GM19438 (cell line): ENCODE measurements around the gene KASH5.

Experiments
- ATAC-seq: cut with Tn5 transposase; IDR thresholded peaks from one replicate; pipeline ENCODE4 v1.9.1; 2021; ENCODE audit warnings: low read depth; ENCODE audit not compliant: unreplicated experiment

KASH5 gene, protein sequence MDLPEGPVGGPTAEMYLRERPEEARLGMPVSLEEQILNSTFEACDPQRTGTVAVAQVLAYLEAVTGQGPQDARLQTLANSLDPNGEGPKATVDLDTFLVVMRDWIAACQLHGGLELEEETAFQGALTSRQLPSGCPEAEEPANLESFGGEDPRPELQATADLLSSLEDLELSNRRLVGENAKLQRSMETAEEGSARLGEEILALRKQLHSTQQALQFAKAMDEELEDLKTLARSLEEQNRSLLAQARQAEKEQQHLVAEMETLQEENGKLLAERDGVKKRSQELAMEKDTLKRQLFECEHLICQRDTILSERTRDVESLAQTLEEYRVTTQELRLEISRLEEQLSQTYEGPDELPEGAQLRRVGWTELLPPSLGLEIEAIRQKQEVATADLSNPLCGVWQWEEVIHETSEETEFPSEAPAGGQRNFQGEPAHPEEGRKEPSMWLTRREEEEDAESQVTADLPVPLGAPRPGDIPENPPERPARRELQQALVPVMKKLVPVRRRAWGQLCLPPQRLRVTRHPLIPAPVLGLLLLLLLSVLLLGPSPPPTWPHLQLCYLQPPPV

GRCh38 chr19:49387936-49388372, at the start of gene KASH5:
TSS of gene KASH5 (plus strand) at chr19:49388249. CDS start at chr19:49390884, 2,635 bp downstream.
- no peak for ATAC-seq

- no peak for ATAC-seq
Measured at GRCh38 chr19:49338691-49339300, 49.3 kb upstream of the KASH5 start.

DNA sequence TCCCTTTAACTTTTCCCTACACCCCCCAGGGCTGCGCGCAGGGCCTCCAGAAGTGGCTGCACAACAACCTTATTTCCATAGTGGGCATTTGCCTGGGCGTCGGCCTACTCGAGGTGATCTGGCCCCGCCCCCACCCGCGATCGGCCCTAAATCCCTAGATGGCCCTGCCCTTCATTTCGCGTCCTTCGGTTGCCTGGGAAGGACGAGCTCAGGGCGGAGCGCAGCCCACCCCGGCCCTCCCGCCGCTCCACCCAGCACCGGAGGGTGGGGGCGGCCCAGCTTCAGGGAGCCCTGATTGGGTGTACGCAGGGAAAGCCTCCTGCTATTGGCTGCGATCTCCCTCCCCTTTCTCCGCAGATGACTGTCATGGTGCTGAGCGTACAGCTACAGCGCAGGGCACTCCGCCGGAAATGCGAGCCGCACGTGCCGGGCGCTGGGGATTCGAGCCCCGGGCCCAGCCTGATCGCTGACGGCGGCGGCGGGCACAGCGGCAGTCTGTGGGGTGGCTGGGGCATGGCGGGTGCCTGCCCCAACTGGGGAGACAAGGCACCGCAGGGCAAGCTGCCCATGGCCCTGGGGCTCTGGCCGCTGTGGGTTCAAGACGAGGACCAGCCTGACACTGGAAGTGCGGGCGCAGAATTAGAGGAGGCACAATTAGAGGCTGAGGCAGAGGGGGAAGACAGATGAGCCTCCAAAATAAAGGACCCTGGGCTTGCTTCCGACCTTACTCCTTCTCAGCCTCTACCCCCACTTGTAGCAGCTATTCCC, 48.6 kb upstream of the KASH5 start:
- no peak for ATAC-seq

- peak; percentile 69 for ATAC-seq
Measured at GRCh38 chr19:49340069-49340864, 47.8 kb upstream of the KASH5 start.

- no peak for ATAC-seq
Measured at GRCh38 chr19:49340865-49341718, 47.0 kb upstream of the KASH5 start.

DNA sequence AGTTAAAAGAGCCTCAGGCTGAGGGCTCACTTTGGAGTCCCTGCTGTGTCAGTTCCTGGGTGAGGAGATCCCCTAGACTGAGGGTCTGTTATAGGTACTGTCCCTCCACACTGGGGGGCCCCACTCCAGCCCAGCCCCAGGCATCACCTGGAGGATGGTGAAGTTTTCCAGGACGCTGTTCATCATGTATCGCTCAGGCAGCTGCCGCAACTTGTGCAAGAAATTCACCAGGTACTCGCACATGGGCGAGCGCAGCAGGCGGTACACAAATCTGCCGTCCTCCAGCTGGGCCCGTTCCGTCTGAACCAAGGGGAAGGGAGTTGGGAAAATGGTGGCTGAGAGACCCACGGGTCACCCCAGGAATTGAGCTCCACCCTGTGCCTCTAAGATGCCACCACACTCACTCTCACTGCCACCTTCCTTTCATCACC, 45.7 kb upstream of the KASH5 start:
- ATAC-seq: no peak

DNA sequence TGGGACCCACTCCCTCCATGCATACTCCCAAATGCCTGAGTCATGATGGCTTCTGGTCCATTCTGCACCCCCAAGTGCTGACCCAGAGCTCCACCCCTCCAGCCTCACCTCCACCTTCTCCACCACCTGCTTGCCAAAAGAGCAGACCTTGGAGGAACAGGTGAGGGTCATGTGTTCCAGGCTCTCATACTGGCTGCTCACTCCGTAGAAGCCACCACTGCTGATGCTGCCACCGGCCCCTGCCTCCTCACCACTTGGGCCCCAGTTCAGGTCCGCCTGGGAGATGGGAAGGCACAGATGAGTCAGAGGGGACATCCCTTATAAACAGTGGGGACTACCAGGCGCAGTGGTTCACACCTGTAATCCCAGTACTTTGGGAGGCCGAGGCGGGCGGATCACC, 44.9 kb upstream of the KASH5 start:
- no peak for ATAC-seq

GRCh38 chr19:49344505-49345423, 43.3 kb upstream of the KASH5 start:
- no peak for ATAC-seq

DNA sequence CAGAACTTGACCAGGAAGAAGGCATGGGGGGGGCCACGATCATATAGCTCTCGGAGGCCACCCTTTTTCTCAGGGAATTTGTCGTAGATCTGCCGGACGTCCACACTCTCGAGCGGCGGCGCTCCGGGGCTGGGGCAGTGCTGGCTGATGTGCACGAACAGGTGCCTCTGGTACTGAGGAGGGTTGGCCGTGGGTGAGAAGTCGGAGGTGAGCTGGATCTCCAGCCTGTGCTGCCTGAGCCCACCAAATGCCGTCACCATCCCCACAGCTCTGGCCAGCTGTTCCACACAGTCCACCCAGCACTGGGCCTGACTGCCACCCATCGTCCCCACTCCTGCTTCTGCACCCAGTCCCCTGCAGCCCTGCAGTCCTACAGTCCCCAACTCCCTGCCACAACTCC, 40.9 kb upstream of the KASH5 start:
- ATAC-seq: no peak

- no peak for ATAC-seq
Measured at GRCh38 chr19:49347835-49348234, 40.2 kb upstream of the KASH5 start.

DNA sequence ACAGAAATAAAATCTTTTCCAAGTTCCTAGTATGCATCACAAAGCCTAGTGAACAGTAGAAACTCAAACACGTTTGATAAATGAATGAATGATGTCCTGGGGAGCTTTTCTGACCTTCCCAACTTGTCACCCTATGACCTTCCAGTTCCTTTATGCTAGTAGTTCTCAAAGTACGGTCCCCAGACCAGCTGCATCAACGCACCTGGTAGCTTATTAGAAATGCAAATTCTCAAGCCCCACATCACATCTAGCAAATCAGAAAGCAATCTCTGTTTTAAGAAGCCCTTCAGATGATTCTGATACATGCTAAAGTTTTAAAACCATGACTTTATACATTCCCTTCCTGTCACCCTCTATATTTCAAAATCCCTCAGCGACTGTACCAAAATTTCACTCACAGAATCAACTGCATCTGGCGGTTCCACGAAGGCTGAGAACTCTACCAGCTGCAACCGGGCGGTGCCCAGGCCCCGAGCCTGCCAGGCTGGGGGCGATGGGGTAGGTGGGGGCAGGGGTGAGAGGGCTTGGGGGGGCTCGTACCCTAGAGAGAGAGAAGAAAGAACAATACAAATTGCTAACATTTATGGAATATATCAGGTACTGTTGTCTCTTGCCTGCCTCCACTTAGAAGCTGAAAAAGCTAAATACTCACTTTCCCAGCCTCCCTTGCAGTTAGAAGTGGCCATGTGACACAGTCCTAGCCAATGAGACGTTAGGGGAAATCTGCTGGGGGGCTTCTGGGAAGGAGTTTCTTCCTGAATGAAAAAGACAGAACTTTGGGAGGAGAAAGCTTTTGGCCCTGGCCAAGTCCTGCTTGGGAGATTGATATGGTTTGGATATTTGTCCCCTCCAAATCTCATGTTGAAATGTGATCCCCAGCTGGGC, 39.5 kb upstream of the KASH5 start:
- ATAC-seq: no peak

- ATAC-seq: no peak
Measured at GRCh38 chr19:49349567-49349966, 38.5 kb upstream of the KASH5 start.

DNA sequence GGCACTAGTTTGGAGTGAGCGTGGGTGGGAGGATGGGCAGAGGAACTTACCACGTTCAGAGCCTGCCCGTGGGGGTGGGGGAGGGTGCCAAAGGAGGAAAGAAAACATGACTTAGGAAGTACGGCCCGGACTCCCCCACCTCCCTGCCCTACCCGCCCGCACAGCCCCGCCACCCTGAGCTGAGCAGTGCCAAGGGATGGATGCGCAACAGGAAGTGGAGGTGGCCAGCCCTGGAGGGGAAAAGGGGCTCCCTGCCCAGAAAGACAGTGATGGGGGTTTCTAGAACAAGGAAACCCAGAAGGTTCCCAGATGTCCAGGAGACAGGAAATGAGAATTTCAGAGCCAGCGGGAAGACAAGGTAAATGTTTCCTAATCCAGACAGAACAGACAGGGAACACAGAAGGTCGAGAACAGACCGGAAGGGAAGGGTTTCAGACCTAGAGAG, 32.1 kb upstream of the KASH5 start:
- ATAC-seq: no peak

- ATAC-seq: no peak
Measured at GRCh38 chr19:49356382-49356781, 31.7 kb upstream of the KASH5 start.

DNA sequence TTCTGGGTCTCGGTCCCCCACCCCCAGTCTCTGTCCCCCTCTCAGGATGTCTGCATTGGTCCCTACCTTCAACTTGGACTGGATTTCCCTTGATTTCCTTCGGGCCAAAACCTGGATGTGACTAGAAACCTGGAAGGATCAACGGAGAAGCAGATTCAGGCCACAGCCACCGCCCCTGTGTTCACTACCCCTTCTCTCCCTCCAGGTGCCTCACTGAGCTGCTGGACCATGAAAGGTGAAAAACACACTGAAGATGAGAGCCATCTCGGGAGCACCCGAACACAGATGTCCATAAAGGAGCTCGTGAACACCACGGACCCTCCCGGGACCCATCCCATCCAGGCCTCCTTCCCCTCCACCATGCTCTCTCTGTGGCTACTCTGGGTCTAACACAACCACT, 30.9 kb upstream of the KASH5 start:
- ATAC-seq: no peak

- ATAC-seq: no peak
Measured at GRCh38 chr19:49359851-49360820, 27.9 kb upstream of the KASH5 start.
